ENCODE results near the gene NAXD. TPM values are rescaled to one million over a fixed set of nuclear protein-coding genes. Genes with fewer than 3 reads are reported as not detected.
A peak's percentile ranks its signal among the peaks of the same experiment; 100 is the strongest.

NAXD gene
- total and polyA plus RNA-seq, 10 donors: 25.1 to 40.9 (median 34.1) TPM

- no peak for DNase-seq
- 63 to 81% (median 74%) methylated on average over 2 of the region's 2 CpGs for WGBS, 5 donors
- Histone ChIP-seq H3K27me3 (replicated peaks in 1 of 7) (no peaks in the 10 kb centered on the region), H3K4me1 (peaks cover 19 to 73% (median 39%) of the 10 kb centered on the region in 6 donors), H3K27ac (no peak overlapping the region), H3K9me3 (no peaks in the 10 kb centered on the region), H3K4me3 (no peak overlapping the region), H3K36me3 (peaks cover 0 to 41% (median 19%) of the 10 kb centered on the region in 6 donors)
- intact Hi-C loops (cut with DNase I; ENCODE audit: low total_unique reads): no loop called here
- no peak for TF ChIP-seq POLR2A (IDR thresholded peaks at IDR 0.05)
- TF ChIP-seq CTCF (IDR thresholded peaks at IDR 0.05 in 8 of 11, conservative IDR thresholded peaks at IDR 0.05 in 3 of 11): no peak
- no peak for TF ChIP-seq POLR2AphosphoS5 (IDR thresholded peaks at IDR 0.05)
Observed at GRCh38 chr13:110620596-110620995, 5.3 kb downstream of the NAXD start.

DNA sequence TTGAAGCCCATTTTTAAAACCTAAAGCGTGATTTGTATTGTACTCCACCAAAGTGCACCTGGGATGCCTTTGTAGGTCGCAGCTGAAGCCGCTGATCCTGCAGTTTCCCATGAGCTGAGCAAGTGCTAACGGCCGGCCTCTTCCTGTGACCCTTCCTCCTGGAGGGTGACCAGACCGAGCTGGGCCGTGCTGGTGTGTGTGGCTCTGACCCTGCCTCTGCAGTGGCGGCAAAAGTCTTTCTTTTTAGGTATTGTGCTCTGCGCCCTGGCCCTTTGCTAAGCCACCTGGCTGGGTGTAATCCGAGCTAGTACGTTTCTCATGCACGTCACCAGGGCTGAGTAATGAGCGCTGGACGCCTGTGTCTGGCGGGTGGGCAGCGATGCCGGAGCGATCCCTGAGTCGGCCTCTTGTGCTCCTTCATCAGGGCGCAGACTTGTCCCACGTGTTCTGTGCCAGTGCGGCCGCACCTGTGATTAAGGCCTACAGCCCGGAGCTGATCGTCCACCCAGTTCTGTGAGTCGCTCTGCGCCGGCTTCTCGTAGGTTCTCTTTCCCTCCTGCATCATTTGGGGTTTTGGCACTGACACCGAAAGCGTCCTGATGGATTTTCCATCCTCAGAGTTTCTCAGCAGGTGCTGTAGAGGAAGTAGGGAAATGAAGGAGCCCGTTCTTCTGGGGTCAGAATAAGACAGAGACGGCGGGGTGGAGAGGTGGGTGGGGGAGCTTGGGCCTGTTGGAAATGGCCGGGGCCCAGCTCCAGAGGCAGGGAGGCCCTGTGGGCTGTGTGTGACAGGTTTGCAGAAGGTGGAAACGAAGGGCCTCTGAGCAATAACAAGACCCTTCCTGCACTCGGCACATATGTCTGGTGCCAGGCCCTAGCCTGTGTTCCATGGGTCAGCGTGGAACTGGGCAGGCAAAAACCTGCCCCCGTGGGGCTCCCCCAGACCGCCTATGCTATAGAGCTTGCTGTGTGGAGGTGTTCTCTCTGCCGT, 9.7 kb downstream of the NAXD start:
- Histone ChIP-seq H3K4me3 (no peak overlapping the region), H3K27ac (peak overlapping the region in 4 of 8 donors; percentile 3 to 53 (median 37)), H3K9me3 (no peaks in the 10 kb centered on the region), H3K4me1 (peaks cover 0 to 67% (median 16%) of the 10 kb centered on the region in 6 donors), H3K27me3 (replicated peaks in 1 of 7) (no peaks in the 10 kb centered on the region), H3K36me3 (peaks cover 0 to 77% (median 40%) of the 10 kb centered on the region in 6 donors)
- intact Hi-C loops (cut with DNase I; ENCODE audit: low total_unique reads): no loop called here
- TF ChIP-seq POLR2A (IDR thresholded peaks at IDR 0.05): no peak
- peak in 1 of 3 donors; percentile 6 for TF ChIP-seq POLR2AphosphoS5 (IDR thresholded peaks at IDR 0.05)
- no peak for TF ChIP-seq CTCF (IDR thresholded peaks at IDR 0.05 in 8 of 11, conservative IDR thresholded peaks at IDR 0.05 in 3 of 11)
- WGBS, 5 donors: 90 to 94% (median 92%) methylated on average over 40 to 41 of the region's 41 CpGs
- no peak for DNase-seq

DNA sequence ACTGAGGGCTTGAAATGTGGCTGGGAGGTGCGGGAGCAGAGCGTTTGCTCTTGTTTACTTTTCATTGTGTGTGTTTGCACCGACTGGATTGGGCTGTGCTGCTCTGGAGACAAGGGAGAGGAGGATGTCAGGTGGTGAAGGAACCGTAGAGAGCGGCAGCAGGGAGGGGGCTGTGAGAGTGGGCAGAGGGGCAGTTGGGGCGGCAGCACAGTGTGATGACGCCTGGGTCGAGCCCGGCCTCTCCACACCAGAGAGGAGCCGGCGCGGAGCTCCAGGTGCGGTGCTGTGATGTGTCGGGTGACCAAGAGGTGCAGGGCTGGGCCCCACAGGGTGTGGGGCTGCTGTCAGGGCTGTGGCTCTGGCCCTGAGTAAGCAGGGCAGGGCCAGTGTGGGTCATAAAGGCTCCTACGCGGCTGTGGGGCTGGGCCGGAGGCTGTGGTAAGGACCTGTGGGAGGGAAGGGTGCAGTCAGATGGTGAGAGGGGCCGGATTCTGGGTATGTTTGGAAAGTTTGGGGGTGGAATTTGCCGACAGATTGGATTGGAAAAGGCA, 10.5 kb downstream of the NAXD start:
- intact Hi-C loops (cut with DNase I; ENCODE audit: low total_unique reads): no loop called here
- no peaks in the 10 kb centered on the region for H3K27me3 ChIP-seq (replicated peaks in 1 of 7)
- H3K27ac ChIP-seq: peak overlapping the region in 5 of 8 donors; percentile 3 to 53 (median 34)
- H3K4me1 ChIP-seq: peaks cover 0 to 67% (median 15%) of the 10 kb centered on the region in 6 donors
- no peak overlapping the region for H3K4me3 ChIP-seq
- no peaks in the 10 kb centered on the region for H3K9me3 ChIP-seq
- DNase-seq: no peak
- H3K36me3 ChIP-seq: peaks cover 0 to 84% (median 41%) of the 10 kb centered on the region in 6 donors
- WGBS, 5 donors: 83 to 91% (median 87%) methylated on average over 19 of the region's 19 CpGs
- peak in 2 of 3 donors; percentile 24 to 28 for TF ChIP-seq POLR2AphosphoS5 (IDR thresholded peaks at IDR 0.05)
- no peak for TF ChIP-seq CTCF (IDR thresholded peaks at IDR 0.05 in 8 of 11, conservative IDR thresholded peaks at IDR 0.05 in 3 of 11)
- TF ChIP-seq POLR2A (IDR thresholded peaks at IDR 0.05): no peak

DNA sequence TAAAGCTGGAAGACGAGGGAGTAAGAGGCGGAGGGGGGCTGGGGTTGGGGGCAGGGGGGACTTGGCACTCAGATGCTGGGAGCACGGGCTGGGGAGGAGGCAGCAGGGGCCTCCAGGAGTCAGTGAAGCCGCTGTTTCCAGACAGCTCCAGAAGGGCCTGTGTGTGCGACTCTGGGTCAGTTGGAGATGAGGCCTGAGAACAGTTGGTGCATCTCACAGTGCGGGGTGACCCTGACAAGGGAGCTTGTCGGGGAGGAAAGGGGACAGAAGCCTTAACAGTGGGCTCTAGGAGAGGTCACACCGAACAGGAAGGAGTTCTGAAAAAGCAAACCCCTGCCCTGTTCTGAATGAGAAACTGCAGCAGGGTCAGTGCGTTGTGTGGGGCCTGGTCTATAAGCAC, 11.2 kb downstream of the NAXD start:
- Histone ChIP-seq H3K4me1 (peaks cover 0 to 67% (median 15%) of the 10 kb centered on the region in 6 donors), H3K4me3 (no peak overlapping the region), H3K9me3 (no peaks in the 10 kb centered on the region), H3K36me3 (peaks cover 0 to 90% (median 44%) of the 10 kb centered on the region in 6 donors), H3K27me3 (replicated peaks in 1 of 7) (no peaks in the 10 kb centered on the region), H3K27ac (peak overlapping the region in 5 of 8 donors; percentile 3 to 53 (median 34))
- 72 to 88% (median 81%) methylated on average over 9 of the region's 9 CpGs for WGBS, 5 donors
- intact Hi-C loops (cut with DNase I; ENCODE audit: low total_unique reads): no loop called here
- no peak for DNase-seq
- TF ChIP-seq CTCF (IDR thresholded peaks at IDR 0.05 in 8 of 11, conservative IDR thresholded peaks at IDR 0.05 in 3 of 11): no peak
- no peak for TF ChIP-seq POLR2A (IDR thresholded peaks at IDR 0.05)
- peak in 1 of 3 donors; percentile 6 for TF ChIP-seq POLR2AphosphoS5 (IDR thresholded peaks at IDR 0.05)

All from spleen (tissue), 11 donors.